Embryonic facial prominence (tissue), 1 donor: ENCODE measurements around the gene RPS24.
"Not testable (repeated sequence)": the region's sequence is repeated elsewhere in the genome, so short reads cannot be mapped to it uniquely, and the experiment has no call there.

Experiments
- DNase-seq: peaks from one replicate; pipeline ENCODE4 v3.0.0-alpha.2; 2016; ENCODE audit errors: extremely low spot score

The RPS24 gene

DNA sequence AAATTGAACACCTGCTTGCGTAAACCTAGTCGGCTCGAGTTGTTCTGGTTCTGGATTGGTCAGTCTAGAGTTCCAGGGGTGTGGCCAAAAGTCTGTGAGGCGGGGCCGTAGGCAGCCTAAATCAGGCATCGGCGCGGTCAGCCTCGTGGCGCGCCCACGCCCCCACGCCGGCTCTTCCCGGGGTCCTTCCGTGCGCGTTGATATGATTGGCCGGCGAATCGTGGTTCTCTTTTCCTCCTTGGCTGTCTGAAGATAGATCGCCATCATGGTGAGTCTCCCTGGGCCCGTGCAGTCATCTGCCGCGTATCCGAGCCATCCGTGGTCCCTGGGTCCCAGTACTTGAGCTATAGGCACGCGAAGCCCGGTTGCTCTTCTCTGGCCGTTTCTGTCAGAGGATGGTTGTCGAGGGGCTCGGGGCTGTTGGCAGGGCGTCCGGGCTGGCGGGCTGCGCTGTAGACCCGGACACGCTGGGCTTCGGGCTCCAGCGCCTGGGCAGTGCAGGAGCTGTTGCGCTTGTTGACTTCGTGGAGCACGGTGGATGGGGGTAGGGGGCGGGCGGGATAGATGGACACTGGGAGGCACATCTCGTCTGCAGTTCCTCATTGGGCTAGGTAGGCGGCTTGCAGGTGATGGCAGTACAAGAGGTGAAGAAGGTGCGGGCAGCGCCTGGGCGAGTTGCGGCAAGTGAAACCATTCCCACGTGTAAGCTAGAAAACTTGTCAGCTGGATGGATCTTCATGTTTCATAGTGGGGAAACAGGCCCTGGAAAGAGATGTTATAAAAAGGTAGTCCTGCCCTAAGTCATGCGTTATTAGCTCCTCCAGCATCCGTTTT is at the start of gene RPS24:
Gene RPS24, plus strand, starts transcription at position 227 of the 834 bp plus-strand sequence. Its CDS starts 39 bp downstream, at position 266.
- DNase-seq, result peak; percentile 97

DNA sequence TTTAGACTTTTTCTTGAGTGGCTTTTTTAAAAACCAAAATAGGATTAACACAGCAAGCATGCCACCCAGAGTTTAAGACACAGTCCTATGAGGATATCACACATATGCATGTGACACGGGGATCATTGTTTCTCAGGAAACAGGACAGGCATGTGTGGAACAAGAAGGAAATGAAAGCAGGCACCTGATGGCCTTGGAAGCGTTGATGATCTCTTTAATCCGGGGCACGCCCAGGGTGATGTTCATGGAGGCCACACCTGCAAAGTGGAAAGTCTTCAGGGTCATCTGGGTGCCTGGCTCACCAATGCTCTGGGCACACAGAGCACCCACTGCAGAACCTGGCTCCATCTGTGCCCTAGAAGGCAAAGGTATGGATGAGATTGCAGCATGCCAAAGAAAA is 48.7 kb upstream of the RPS24 start:
- no peak for DNase-seq

DNA sequence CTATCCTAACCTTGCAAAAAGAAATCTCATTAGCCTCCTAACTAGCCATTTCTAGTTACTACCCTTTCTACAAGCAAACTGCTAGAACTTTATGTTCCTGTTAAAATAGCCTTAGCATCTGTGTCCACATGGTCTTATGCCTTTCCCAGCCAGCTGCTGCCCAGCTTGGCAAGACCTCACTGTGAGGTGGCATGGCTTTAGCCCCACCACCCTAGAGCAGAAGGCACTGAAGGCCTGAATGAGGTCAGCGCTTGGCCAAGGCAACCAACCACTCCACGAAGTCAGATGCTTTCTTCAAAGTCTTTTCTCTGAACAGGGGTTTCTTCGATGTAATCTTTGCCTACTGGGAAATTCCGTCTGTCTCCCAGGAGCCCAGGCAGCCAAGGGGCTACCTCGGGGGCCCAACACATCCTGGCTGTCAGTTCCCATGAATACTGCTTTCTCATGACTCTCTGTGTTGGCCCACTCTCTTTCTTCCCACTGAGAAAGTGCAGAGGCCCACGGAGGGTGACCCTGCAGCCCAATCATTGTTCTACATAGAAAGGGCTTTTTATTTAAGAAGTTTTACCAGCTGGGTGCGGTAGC is 45.9 kb upstream of the RPS24 start:
- DNase-seq, result no peak

DNA sequence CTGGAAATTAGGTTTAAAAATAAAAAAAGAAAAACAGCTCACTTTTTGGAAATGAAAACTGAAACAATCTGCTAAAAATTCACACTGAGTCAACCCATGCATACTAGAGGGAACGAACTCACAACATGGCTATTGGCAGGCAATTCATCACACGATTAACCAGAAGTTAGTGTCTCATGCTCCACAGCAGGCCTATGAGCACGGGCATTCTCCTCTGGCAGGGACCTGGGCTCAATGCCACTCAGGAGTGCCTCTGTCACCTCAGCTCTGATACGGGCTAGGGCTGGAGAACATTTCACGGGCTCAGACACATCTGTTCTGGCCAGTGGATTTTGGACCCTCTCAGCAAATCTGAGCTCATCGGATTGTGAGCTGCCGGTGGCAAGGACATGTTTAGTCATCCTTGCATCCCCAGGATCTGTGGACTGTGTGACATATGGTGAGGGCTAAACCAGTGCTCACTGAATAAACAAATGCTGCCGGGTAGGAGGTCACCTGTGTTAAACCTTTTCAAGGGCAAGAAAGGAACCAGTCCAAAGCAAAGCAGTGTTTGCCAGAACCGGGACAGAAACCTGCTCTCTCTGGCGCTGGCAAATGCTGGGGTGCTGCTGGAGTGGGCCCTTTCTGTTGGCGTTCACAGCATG is 44.5 kb upstream of the RPS24 start:
- DNase-seq, result no peak

DNA sequence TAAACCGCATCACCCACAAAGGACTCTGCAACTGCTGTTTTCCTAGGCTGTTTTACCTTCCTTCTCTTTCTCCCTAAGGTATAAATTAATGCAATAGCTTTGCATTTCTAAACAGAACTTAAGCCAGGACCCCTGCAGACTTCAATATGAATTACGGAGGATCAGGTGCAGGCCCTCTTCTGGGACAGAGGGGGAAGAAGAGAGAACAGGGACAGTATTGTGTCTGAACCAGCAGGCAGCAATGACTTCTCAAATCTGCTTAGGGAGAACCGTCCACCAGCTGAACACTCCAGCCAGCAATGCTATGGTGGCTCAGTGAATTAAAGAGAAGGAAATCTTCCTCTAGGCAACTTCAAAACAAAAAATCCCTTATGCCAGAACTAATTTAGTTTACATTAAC is 40.0 kb upstream of the RPS24 start:
- no peak for DNase-seq

DNA sequence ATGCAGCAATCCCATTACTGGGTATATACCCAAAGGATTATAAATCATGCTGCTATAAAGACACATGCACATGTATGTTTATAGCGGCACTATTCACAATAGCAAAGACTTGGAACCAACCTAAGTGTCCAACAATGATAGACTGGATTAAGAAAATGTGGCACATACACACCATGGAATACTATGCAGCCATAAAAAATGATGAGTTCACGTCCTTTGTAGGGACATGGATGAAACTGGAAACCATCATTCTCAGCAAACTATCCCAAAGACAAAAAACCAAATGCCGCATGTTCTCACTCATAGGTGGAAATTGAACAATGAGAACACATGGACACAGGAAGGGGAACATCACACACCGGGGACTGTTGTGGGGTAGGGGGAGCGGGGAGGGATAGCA is 34.9 kb upstream of the RPS24 start:
- DNase-seq, result not testable (repeated sequence)

DNA sequence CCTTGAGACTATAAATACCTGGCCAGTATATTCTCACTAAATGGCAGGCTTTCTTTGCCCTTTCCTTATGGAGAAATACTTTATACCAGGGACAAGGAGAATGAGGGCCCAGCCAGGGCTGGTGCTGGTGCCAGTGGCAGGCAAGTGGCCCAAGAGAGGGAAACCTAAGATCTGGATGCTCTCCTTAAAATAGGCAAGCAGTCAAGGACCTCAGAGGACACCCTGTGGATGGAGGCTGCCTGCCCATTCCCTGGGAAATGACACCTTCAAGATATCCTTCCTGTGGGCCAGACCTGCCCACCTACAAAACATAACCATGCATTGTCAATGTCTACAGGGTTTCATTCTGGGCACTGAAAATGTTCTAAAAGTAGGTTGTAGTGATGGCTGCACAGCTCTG is 33.5 kb upstream of the RPS24 start:
- no peak for DNase-seq

DNA sequence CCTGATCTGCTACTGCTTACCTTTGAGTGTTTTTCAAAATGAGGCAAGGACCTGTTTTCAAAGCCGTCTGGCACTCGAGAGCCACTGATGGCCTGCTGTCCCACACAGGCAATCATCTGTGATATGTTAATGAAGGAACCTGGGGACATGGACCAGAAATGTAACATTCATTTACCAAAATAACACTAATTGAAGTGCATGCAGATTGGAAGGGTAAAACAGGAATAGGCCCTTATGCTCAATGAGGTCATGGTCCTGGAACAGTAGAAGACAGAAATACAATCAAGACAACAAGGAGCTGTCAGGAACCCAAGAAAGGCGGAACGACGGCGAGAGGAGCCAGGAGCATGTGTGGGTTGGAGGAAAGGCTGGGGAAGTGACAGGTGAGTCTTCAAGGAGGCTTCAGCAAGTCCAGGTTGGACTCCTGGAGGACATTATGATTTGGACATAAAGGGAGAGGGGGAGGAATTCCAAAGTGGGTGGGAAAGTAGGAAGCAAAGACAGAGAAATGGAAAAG is 32.6 kb upstream of the RPS24 start:
- DNase-seq, result no peak

DNA sequence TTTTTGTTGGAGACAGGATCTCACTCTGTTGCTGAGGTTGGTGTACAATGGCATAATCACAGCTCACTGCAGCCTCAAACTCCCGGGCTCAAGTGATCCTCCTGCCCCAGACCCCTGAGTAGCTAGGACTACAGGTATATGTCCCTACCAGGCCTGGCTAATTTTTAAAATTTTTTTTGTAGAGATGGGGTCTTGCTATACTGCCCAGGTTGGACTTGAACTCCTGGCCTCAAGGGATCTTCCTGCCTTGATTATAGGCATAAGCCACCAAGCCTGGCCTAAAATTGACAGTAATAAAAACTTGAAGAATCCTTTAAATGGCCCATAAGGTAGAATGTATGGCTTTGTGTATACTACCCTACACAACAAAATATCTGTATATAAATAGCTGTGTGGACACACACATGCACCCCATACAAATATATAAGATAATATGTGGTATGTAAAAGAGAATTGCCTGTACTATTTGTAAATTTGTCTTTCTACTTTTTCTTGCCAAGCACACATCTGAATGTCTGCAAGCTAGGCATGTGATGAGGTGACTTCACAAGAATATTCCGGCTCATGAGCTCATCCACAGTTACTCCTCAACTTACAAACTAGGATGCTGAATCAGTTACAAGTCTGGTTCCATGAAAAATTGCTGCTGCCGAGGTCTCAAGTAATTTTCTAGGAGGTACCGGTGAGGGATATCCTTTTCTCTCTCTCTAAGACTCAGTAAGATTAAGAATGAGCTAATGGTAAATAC is 30.9 kb upstream of the RPS24 start:
- no peak for DNase-seq

DNA sequence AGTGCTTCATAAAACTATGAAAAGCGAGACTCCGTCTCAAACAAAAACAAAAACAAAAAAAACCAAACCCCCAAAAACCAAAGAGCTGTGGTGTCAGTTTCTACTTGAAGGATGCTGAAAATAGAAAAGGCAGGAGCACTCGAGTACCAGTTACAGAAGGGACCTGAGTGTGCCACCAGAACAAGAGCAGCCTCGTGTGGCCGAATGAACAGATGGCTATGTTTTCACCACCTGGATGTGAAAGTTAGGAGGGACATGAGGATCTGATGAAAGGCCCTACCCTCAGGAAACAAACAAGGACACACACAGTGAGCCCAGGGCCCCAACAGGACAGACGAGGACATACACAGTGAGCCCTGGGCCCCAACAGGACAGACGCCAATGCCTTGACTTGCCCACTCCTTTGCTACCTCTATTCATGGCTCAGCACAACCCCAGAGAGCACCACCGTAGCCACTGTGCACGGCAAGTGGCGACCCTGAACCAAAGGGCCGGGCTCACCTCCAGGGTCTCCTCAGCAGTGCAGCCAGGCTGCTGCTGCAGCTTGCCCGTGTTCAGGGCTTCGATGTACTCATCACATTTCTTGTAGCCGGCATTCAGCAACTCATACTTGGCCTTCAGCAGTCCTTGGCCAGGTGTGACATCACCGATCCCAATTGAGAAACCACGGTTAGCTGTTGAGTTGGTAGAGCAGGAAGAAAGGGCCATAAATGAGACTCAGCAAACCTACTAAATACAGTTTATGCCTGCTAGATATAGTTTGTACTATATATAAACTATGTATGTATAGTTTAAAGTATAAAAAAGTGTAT is 29.2 kb upstream of the RPS24 start:
- no peak for DNase-seq

DNA sequence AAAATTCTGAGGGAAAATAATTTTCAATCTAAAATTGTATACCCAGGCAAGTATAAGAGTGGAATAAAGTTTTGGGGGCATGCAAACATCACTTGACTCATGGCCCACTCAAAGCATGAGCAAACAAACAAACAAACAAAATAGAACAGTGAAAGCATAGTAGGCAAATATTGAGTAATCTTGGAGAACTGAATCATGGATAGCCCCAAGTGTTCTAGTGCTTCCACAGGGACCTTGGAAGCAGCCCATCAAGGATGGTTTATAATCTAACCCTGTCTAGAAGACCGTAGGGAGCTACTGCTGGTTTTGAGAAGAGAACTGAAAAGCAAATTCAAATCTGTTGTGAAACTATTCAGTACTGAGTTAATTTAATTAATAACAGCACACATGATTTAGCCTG is 26.5 kb upstream of the RPS24 start:
- no peak for DNase-seq

DNA sequence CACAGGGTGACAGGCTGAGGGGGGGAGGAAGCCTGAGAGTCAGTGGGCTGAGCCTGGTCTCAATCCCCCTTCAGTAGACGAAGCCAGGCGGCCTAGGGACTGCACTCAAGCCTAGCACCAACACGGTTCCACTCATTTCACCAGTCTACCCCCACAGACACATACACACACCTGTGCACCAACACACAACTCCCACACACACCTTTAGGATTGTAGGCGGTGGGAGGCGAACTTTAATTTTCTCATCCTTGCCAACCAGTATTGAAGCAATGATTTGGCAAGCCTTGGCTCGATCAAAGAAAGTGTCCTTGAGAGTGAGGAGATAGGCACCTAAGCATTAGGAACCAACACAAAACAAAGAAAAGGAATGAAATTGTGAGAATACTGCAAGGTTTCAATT is 24.0 kb upstream of the RPS24 start:
- no peak for DNase-seq

DNA sequence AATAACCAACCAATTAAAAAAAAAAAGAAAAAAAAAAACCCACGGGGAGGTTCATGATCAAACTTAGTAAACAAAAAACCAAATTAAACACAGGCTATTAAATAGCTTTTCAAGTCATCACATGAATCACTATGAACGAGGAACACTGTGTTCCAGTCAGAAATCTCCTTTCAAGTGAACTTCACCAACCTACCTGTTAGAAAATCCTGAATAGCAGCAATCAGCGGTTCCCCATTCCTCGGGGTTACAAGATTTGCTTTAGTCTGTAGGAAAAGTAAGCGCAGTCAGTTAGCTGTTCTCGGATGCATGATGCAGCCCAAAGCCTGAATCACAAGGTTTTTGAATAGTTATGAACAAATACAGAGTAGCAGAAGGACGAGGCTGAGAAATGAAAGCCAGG is 23.4 kb upstream of the RPS24 start:
- DNase-seq, result no peak

DNA sequence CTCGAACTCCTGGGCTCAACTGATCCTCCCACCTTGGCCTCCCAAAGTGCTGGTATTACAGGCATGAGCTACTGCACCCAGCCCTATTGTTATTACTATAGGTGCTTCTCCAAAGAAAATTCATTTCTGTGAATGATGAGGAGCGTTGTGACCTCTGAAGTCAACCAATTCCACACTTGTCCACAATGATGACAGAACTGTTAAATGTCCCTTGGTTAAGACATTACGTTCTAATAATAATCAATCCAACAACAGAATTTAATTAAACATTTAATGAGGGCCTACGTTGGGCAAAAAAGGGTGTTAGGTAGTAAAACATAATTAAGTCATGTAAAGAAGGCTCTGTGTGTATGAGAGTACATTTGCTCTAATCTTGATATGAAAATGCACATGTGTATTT is 22.6 kb upstream of the RPS24 start:
- no peak for DNase-seq

DNA sequence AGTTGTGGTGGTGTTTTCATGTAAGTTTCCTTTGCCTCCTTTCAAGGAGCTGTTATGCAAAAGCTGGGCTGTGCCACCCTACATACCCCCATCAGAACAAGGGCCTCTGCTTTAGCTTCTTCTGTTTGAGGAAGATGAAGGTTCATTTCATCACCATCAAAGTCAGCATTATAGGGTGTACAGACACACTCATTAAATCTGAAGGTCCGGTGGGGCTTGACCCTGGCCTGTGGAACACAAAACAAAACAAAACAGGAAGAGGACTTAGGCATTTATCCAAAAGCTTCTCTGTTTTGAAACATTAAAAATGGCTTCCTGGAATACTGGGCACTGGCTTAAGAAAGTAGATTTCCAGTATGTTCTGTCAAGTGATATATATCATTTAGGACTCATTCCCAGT is 20.1 kb upstream of the RPS24 start:
- no peak for DNase-seq

DNA sequence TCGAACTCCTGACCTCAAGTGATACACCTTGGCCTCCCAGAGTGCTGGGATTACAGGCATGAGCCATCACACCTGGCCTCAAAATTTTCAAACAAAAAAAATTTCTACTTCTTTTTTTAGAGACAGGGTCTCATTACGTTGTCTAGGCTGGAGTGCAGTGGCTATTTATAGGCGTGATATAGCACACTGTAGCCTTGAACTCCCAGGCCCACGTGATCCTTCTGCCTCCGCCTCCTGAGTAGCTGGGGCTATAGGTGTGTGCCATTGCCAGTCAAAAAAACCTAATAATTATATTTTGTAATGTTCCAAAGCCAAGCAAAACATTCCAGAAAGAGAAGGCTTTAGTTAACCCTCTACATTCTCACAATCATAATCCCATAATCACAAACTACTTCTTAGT is 18.1 kb upstream of the RPS24 start:
- no peak for DNase-seq

DNA sequence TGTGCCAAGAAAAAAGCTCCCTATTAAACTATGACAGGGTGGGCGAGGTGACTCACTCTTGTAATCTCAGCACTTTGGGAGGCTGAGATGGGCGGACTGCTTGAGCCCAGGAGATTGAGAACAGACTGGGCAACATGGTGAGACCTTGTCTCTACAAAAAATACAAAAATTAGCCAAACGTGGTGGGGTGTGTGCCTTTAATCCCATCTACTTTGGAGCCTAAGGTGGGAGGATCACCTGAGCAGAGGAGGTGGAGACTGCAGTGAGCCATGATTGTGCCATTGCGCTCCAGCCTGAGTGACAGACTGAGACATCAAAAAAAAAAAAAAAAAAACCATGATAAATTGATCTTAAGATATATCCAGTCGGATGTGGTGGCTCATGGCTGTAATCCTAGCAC is 15.8 kb upstream of the RPS24 start:
- no peak for DNase-seq

DNA sequence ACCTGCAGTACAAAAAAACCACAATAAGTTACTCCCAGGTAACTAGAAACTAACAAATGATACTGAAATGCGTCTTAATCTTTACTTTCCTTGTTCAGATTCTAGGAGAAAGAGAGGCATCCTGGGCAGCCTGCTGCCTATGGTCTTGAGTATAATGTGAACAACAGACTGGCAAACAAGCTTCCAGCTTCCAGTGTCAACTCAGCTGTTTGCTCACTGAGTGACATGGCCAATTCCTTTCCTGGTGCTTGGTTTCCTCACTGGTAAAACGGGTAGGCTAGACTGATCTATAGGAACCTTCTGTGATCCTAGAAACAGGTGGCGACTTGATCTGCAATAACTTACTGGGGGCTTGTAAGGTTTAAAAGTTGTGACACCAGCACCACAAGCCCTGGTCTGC is 14.4 kb upstream of the RPS24 start:
- no peak for DNase-seq

DNA sequence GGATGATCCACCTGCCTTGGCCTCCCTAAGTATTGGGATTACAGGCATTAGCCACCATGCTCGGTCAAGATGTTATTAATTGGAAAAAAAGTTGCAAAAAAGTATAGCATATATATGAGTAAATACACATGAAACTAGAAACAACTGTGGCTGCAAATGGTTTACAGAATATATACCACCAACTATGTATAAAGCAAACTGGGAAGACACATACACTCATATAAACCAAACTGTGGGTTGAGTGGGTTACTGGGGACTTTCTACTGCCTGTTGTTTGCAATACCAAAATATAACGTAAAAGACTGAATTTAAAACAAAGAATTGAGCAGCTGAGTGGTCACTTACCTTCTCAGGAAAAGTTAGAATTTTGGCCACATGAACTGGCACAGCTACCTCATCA is 12.5 kb upstream of the RPS24 start:
- DNase-seq, result no peak

DNA sequence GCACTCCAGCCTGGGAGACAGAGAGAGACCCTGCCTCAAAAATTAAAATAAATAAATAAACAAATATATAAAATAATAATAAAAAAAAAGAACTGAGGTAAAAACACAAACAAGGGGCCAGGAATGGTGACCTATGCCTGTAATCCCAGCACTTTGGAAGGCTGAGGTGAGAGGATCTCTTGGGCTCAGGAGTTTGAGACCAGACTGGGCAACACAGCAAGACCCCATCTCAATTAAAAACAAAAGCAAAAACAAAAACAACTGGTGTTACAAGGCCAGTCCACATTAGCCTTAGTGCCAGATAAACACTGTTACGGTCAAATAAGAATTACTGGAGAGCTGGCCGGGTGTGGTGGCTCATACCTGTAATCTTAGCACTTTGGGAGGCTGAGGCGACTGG is 9.9 kb upstream of the RPS24 start:
- no peak for DNase-seq

DNA sequence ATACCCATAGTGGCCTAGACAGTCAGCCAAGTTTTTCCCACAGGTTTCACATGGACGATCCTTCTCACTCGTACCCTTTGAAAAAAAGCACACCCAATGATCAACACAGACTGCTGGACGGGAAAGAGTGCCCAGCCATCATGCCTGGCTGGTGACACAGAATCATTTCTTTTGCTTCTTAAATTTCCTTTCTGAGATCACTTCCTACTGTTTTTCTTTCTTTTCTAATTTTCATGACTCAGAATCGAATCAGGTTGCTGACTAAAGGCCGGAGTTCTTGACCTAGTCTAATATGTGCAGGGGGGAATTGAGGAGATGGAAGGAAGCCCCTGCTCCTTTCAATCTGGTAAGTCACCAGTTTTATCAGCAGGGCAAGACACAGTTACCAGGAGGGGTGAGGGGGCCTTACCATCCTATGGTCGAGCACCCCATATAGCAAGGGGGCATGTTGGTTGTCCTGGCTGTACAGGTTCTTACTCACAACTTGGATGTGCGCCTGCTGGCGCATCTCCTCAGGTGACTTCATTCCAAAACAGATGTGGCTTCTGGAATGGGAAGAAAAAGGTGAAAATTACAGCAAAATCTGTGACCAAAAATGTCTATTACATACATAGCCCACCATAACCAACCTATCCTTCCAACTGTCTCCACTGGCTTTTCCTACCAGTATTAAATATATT is 7.8 kb upstream of the RPS24 start:
- no peak for DNase-seq
